H9 (cell line): ENCODE results near the gene USP6. TPM values are rescaled to one million over a fixed set of nuclear protein-coding genes. Genes with fewer than 3 reads are reported as not detected.

Experiments used
- DNase-seq: peaks from one replicate; pipeline ENCODE4 v3.0.0-alpha.2; 2017
- H2AFZ ChIP-seq: one replicate; pipeline ENCODE4 v1.6.1; 2013; ENCODE audit warnings: mild to moderate bottlenecking, low read length, control low read depth, moderate library complexity
- H2AK5ac ChIP-seq: 2 replicates; pipeline ENCODE4 v1.6.1; 2013; ENCODE audit warnings: low read length, control low read depth, mixed read lengths; ENCODE audit not compliant: insufficient read length
- H2BK120ac ChIP-seq: one replicate; pipeline ENCODE4 v1.6.1; 2013; ENCODE audit warnings: low read depth, mild to moderate bottlenecking, low read length, control low read depth, inconsistent platforms; ENCODE audit not compliant: poor library complexity, severe bottlenecking
- H2BK12ac ChIP-seq: 2 replicates; pipeline ENCODE4 v1.6.1; 2013; ENCODE audit warnings: low read length, control low read depth, mixed read lengths, low read depth; ENCODE audit not compliant: insufficient read length
- H2BK15ac ChIP-seq: 2 replicates; pipeline ENCODE4 v1.6.1; 2013; ENCODE audit warnings: low read depth, low read length, control low read depth
- H2BK20ac ChIP-seq: one replicate; pipeline ENCODE4 v1.6.1; 2013; ENCODE audit warnings: low read depth, mild to moderate bottlenecking, low read length, control low read depth, inconsistent platforms; ENCODE audit not compliant: poor library complexity, severe bottlenecking
- H2BK5ac ChIP-seq: 2 replicates; pipeline ENCODE4 v1.6.1; 2013; ENCODE audit warnings: low read length, control low read depth, mixed read lengths; ENCODE audit not compliant: insufficient read length
- H3K14ac ChIP-seq: 2 replicates; pipeline ENCODE4 v1.6.1; 2013; ENCODE audit warnings: low read length, control low read depth; ENCODE audit not compliant: insufficient read depth
- H3K18ac ChIP-seq: 2 replicates; pipeline ENCODE4 v1.6.1; 2013; ENCODE audit warnings: low read depth, mild to moderate bottlenecking, mixed read lengths, low read length, control low read depth; ENCODE audit not compliant: insufficient read length
- H3K23ac ChIP-seq: 2 replicates; pipeline ENCODE4 v1.6.1; 2013; ENCODE audit warnings: low read length, control low read depth, mixed read lengths, low read depth; ENCODE audit not compliant: insufficient read length
- H3K23me2 ChIP-seq: 2 replicates; pipeline ENCODE4 v1.6.1; 2013; ENCODE audit warnings: low read depth, mild to moderate bottlenecking, mixed read lengths, low read length, control low read depth; ENCODE audit not compliant: insufficient read length, poor library complexity, severe bottlenecking
- H3K27ac ChIP-seq: 2 replicates; pipeline ENCODE4 v1.5.1; 2013; ENCODE audit warnings: low read length, control low read depth, mixed read lengths, low read depth; ENCODE audit not compliant: insufficient read length
- H3K27me3 ChIP-seq: 2 replicates; pipeline ENCODE4 v1.6.1; 2013; ENCODE audit warnings: low read length, control low read depth, inconsistent platforms; ENCODE audit not compliant: insufficient read depth
- H3K4ac ChIP-seq: 2 replicates; pipeline ENCODE4 v1.6.1; 2013; ENCODE audit warnings: low read depth, mild to moderate bottlenecking, control low read depth, inconsistent platforms, low read length, moderate library complexity
- H3K4me1 ChIP-seq: 2 replicates; pipeline ENCODE4 v1.6.1; 2013; ENCODE audit warnings: low read length, control low read depth, inconsistent platforms; ENCODE audit not compliant: insufficient read depth
- H3K4me2 ChIP-seq: 2 replicates; pipeline ENCODE4 v1.6.1; 2013; ENCODE audit warnings: low read length, control low read depth, mixed read lengths; ENCODE audit not compliant: insufficient read length, insufficient read depth
- H3K56ac ChIP-seq: 2 replicates; pipeline ENCODE4 v1.6.1; 2013; ENCODE audit warnings: low read depth, mild to moderate bottlenecking, mixed read lengths, low read length, control low read depth; ENCODE audit not compliant: insufficient read length
- H3K79me1 ChIP-seq: 2 replicates; pipeline ENCODE4 v1.6.1; 2013; ENCODE audit warnings: low read depth, mild to moderate bottlenecking, moderate library complexity, low read length, control low read depth, inconsistent platforms; ENCODE audit not compliant: insufficient read depth, poor library complexity, severe bottlenecking
- H3K79me2 ChIP-seq: 2 replicates; pipeline ENCODE4 v1.6.1; 2013; ENCODE audit warnings: low read length, control low read depth, inconsistent platforms; ENCODE audit not compliant: insufficient read depth
- H3K9ac ChIP-seq: 2 replicates; pipeline ENCODE4 v1.6.1; 2013; ENCODE audit warnings: low read length, control low read depth, mixed read lengths; ENCODE audit not compliant: insufficient read length; ENCODE audit errors: extremely low read depth
- H3K9me3 ChIP-seq: one replicate; pipeline ENCODE4 v1.6.1; 2013; ENCODE audit warnings: low read depth, low read length, inconsistent platforms; ENCODE audit not compliant: control insufficient read depth
- H3T11ph ChIP-seq: one replicate; pipeline ENCODE4 v1.6.1; 2013; ENCODE audit warnings: mild to moderate bottlenecking, low read length, control low read depth, inconsistent platforms
- H4K20me1 ChIP-seq: one replicate; pipeline ENCODE4 v1.6.1; 2013; ENCODE audit not compliant: control insufficient read depth, insufficient read length, insufficient read depth
- H4K5ac ChIP-seq: 2 replicates; pipeline ENCODE4 v1.6.1; 2013; ENCODE audit warnings: low read depth, mild to moderate bottlenecking, mixed read lengths, low read length, control low read depth; ENCODE audit not compliant: insufficient read length
- H4K8ac ChIP-seq: replicated peaks from 2 replicates; pipeline ENCODE4 v1.6.1; 2013; ENCODE audit warnings: low read length, control low read depth, mixed read lengths, low read depth; ENCODE audit not compliant: insufficient read length
- H4K91ac ChIP-seq: 2 replicates; pipeline ENCODE4 v1.6.1; 2013; ENCODE audit warnings: low read depth, mild to moderate bottlenecking, moderate library complexity, mixed read lengths, low read length, control low read depth; ENCODE audit not compliant: insufficient read length
- H3K27ac Mint-ChIP-seq, 3 experiments: 2 replicates in 2 of 3; 3 replicates in 1 of 3; pipeline ENCODE4 v1.8.0; 2020 to 2021; ENCODE audit warnings: mixed read lengths in 3 of 3, mild to moderate bottlenecking in 1 of 3, moderate library complexity in 1 of 3
- H3K27me3 Mint-ChIP-seq: 2 replicates; pipeline ENCODE4 v1.8.0; 2021; ENCODE audit warnings: low read depth, mild to moderate bottlenecking, moderate library complexity, mixed read lengths
- H3K36me3 Mint-ChIP-seq, 3 experiments: 2 replicates in 2 of 3; 3 replicates in 1 of 3; pipeline ENCODE4 v1.8.0; 2020 to 2021; ENCODE audit warnings: low read depth in 3 of 3, mixed read lengths in 3 of 3; ENCODE audit not compliant: insufficient read depth in 1 of 3
- H3K4me1 Mint-ChIP-seq, 2 experiments: 2 replicates each; pipeline ENCODE4 v1.8.0; 2020; ENCODE audit warnings: mixed read lengths in 2 of 2
- H3K4me3 Mint-ChIP-seq, 2 experiments: 2 replicates in 1 of 2; 3 replicates in 1 of 2; pipeline ENCODE4 v1.8.0; 2020 to 2021; ENCODE audit warnings: mild to moderate bottlenecking in 2 of 2, mixed read lengths in 2 of 2, moderate library complexity in 1 of 2
- H3K9me3 Mint-ChIP-seq, 2 experiments: 2 replicates in 1 of 2; 3 replicates in 1 of 2; pipeline ENCODE4 v1.8.0; 2020; ENCODE audit warnings: mild to moderate bottlenecking in 2 of 2, mixed read lengths in 2 of 2, moderate library complexity in 1 of 2
- CTCF ChIP-seq: fragments of 200-600 bp; sonication (generic); conservative IDR thresholded peaks from 3 replicates; pipeline ENCODE4 v1.8.0; 2021; ENCODE audit warnings: antibody characterized with exemption, mild to moderate bottlenecking
- WGBS: extraction: QIAGEN DNeasy Blood & Tissue Kit; methylation state at CpG from one replicate; pipeline ENCODE4 v1.1.7; 2013; ENCODE audit warnings: missing lambda C conversion rate, low lambda C conversion rate, mixed read lengths; ENCODE audit not compliant: insufficient read length; ENCODE audit errors: extremely low coverage; 5-methylcytosine and 5-hydroxymethylcytosine counted together
- total RNA-seq: library from RNA; stranded (reverse); gene quantifications from 2 replicates; pipeline ENCODE4 v1.2.1, GENCODE V29; 2021

USP6 gene
- total RNA-seq, 1 experiment from 2014 or later: 0.17 TPM

- H3K4me1 ChIP-seq: no peaks in the 10 kb centered on the region
- H2BK12ac ChIP-seq: no peak within 1 kb of the TSS
- TF ChIP-seq CTCF: peak; percentile 82
- Mint-ChIP-seq H3K27ac (peak within 1 kb of the TSS in 2 of 3 experiments; percentile 70 to 95; a peak in 4 of 7 replicates), H3K27me3 (peaks cover 14% of the 10 kb centered on the region), H3K36me3 (peaks cover 40 to 46% (median 42%) of the 10 kb centered on the region in 3 experiments), H3K9me3 (peaks cover 41 to 43% of the 10 kb centered on the region in 2 experiments), H3K4me1 (peaks cover 0 to 14% of the 10 kb centered on the region in 2 experiments; a peak in 2 of 4 replicates), H3K4me3 (peak within 1 kb of the TSS; percentile 87 to 93)
- peaks cover 6% of the 10 kb centered on the region for H3K23me2 ChIP-seq
- H3T11ph ChIP-seq: no peak within 1 kb of the TSS
- peaks cover 4% of the 10 kb centered on the region for H3K79me1 ChIP-seq
- peak within 1 kb of the TSS; percentile 87 for H3K4me2 ChIP-seq
- H3K79me2 ChIP-seq: no peaks in the 10 kb centered on the region
- H2BK5ac ChIP-seq: no peak within 1 kb of the TSS
- H4K91ac ChIP-seq: no peak within 1 kb of the TSS
- peaks cover 27% of the 10 kb centered on the region for H3K9me3 ChIP-seq
- no peak within 1 kb of the TSS for H2AFZ ChIP-seq
- peak within 1 kb of the TSS; percentile 97 for H3K14ac ChIP-seq
- peak within 1 kb of the TSS; percentile 87 for H3K18ac ChIP-seq
- H3K4ac ChIP-seq: no peak within 1 kb of the TSS
- no peak within 1 kb of the TSS for H2BK20ac ChIP-seq
- no peak within 1 kb of the TSS for H2AK5ac ChIP-seq
- H4K5ac ChIP-seq: no peak within 1 kb of the TSS
- DNase-seq: peak; percentile 99
- peak within 1 kb of the TSS; percentile 79 for H3K9ac ChIP-seq
- no CpG with 5 or more reads among the region's 82 CpGs for WGBS
- no peak within 1 kb of the TSS for H4K8ac ChIP-seq
- no peak within 1 kb of the TSS for H2BK120ac ChIP-seq
- H3K56ac ChIP-seq: no peak within 1 kb of the TSS
- no peak within 1 kb of the TSS for H3K23ac ChIP-seq
- H4K20me1 ChIP-seq: no peaks in the 10 kb centered on the region
- H3K27ac ChIP-seq: no peak within 1 kb of the TSS
- H2BK15ac ChIP-seq: no peak within 1 kb of the TSS
- H3K27me3 ChIP-seq: no peaks in the 10 kb centered on the region
Measured at GRCh38 chr17:5191541-5192417, 75.9 kb downstream of the USP6 start, which contains the start of gene ZNF594. ZNF594 (minus strand) TSS chr17:5191868; CDS start chr17:5184256, 7,612 bp downstream.
